DOHH2 (cell line): ENCODE results near the gene RAET1L.
"Not testable (repeated sequence)": the region's sequence is repeated elsewhere in the genome, so short reads cannot be mapped to it uniquely, and the experiment has no call there.

Experiments
- H3F3A ChIP-seq: fragments of 200-600 bp; sonication (generic), shearing (Covaris generic); 2 replicates; pipeline ENCODE4 v1.6.0; 2016; ENCODE audit warnings: antibody characterized with exemption, mild to moderate bottlenecking; ENCODE audit not compliant: control insufficient read depth, insufficient read depth
- H3K27ac ChIP-seq: fragments of 200-600 bp; sonication (generic); 2 replicates; pipeline ENCODE4 v1.5.1; 2014; ENCODE audit warnings: low read depth, mild to moderate bottlenecking, low read length, moderate library complexity
- H3K27me3 ChIP-seq: fragments of 200-600 bp; sonication (generic); 2 replicates; pipeline ENCODE4 v1.6.1; 2014; ENCODE audit warnings: mild to moderate bottlenecking, low read length, mixed read lengths; ENCODE audit not compliant: control insufficient read depth
- H3K36me3 ChIP-seq: fragments of 200-600 bp; sonication (generic); 2 replicates; pipeline ENCODE4 v1.6.1; 2014; ENCODE audit warnings: mild to moderate bottlenecking, low read length, moderate library complexity, mixed read lengths; ENCODE audit not compliant: control insufficient read depth
- H3K4me1 ChIP-seq: fragments of 200-600 bp; sonication (generic); 2 replicates; pipeline ENCODE4 v1.6.1; 2014; ENCODE audit warnings: mild to moderate bottlenecking, low read length, mixed read lengths; ENCODE audit not compliant: control insufficient read depth
- H3K4me2 ChIP-seq: fragments of 200-600 bp; sonication (generic); 2 replicates; pipeline ENCODE4 v1.6.0; 2014; ENCODE audit warnings: mild to moderate bottlenecking, low read length, moderate library complexity
- H3K4me3 ChIP-seq: fragments of 200-600 bp; sonication (generic); 2 replicates; pipeline ENCODE4 v1.5.1; 2014; ENCODE audit warnings: mild to moderate bottlenecking, low read length, mixed read lengths
- H3K79me2 ChIP-seq: fragments of 200-600 bp; sonication (generic); 2 replicates; pipeline ENCODE4 v1.6.1; 2014; ENCODE audit warnings: mild to moderate bottlenecking, low read length, mixed read lengths; ENCODE audit not compliant: control insufficient read depth
- H3K9me2 ChIP-seq: fragments of 200-600 bp; sonication (generic); replicated peaks from 2 replicates; pipeline ENCODE4 v1.6.1; 2014; ENCODE audit warnings: mild to moderate bottlenecking, low read length, mixed read lengths; ENCODE audit not compliant: control insufficient read depth
- H3K9me3 ChIP-seq: fragments of 200-600 bp; sonication (generic); 2 replicates; pipeline ENCODE4 v1.6.1; 2014; ENCODE audit warnings: antibody characterized with exemption, low read length, mixed read lengths; ENCODE audit not compliant: control insufficient read depth, insufficient read depth
- H4K20me1 ChIP-seq: fragments of 200-600 bp; sonication (generic); 2 replicates; pipeline ENCODE4 v1.6.0; 2014; ENCODE audit warnings: low read depth, mild to moderate bottlenecking, antibody characterized with exemption, low read length, moderate library complexity; ENCODE audit not compliant: control insufficient read depth, insufficient read depth
- EZH2phosphoT487 ChIP-seq: fragments of 200-600 bp; sonication (generic); IDR thresholded peaks from 2 replicates; pipeline ENCODE4 v1.6.1; 2017; ENCODE audit warnings: borderline replicate concordance, mild to moderate bottlenecking, antibody characterized with exemption, low read length, moderate library complexity, mixed read lengths
- TF ChIP-seq, protein P1 (sequence below): fragments of 200-600 bp; sonication (generic); IDR thresholded peaks from one replicate; pipeline ENCODE4 v1.5.1; 2014; ENCODE audit warnings: antibody characterized with exemption, mild to moderate bottlenecking, low read depth, low read length; ENCODE audit not compliant: poor library complexity, severe bottlenecking

RAET1L gene

DNA sequence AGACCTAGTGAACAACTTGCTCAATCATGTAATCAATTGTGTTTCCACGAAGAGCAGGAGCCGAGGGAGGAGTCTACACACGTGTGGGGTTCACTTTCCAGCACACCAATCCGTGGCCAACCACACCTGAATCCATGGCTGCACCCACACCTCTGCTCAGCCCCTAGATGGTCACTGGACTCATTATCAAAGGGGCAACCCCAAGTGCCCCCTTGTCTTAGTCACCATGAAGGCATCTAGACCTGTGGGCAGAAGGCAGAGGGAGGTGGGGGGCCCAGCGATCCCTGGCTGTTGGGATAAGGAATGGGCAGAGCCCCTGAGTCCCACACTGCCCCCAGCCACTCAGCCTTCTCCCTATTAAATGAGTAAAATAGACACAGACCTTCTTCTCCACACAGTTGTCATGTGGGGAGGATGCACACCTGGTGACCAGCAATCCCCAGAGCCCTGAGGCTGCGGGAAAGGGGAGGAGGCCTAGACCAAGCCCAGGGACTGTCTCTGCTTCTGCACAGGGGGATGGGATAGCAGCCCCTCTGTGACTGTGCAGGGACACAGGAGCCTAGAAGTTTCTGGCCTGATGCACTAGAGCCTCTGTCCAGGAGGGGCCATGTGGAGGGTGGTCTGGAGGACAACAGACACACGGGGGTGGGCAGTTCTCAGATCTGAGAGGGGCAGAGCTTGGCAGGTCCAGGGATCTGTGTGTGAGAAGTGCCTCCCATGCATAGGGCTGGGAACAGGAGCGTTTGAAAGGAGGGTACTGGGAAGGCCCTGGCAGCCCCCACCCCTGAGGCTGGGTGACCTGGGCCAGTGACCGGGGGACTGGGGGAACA, 1.9 kb upstream of the RAET1L start:
- H3K9me3 ChIP-seq: no peaks in the 10 kb centered on the region
- H3K27me3 ChIP-seq: peaks cover 33% of the 10 kb centered on the region
- H3K4me3 ChIP-seq: no peak overlapping the region
- H3K4me1 ChIP-seq: peaks cover 7% of the 10 kb centered on the region
- H3K9me2 ChIP-seq: no peaks in the 10 kb centered on the region
- H3K36me3 ChIP-seq: no peaks in the 10 kb centered on the region
- H4K20me1 ChIP-seq: no peaks in the 10 kb centered on the region
- no peaks in the 10 kb centered on the region for H3K79me2 ChIP-seq
- no peak overlapping the region for H3K4me2 ChIP-seq
- no peak overlapping the region for H3K27ac ChIP-seq
- no peak for TF ChIP-seq EZH2phosphoT487
- H3F3A ChIP-seq: no peaks in the 10 kb centered on the region

DNA sequence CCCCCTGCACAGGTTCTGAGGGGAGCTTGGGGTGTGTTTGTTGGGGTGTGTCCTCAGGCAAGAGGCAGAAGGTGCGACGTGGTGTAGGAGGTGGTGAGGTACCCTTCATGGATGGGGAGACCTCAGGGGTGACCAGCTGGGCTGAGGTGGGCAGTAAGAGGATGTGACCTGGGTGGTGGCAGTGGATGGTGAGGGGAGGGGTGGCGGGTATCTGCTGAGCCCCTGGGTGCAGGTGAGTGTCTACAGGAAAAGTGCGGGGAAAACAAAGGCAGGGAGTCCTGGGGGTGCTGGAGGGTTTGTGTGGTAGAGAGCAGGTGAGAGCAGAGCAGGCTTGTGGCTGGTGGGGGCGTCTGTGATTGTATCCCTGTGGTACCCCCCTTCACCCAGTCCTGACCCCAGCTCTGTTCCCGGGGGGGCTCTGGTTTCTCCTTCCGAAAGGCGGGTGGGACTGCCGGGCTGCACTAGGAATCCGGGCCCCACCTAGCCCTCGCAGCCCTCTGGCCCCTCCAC, 631 bp downstream of the RAET1L start:
- H3K4me2 ChIP-seq: no peak overlapping the region
- no peaks in the 10 kb centered on the region for H3K79me2 ChIP-seq
- no peak overlapping the region for H3K27ac ChIP-seq

DNA sequence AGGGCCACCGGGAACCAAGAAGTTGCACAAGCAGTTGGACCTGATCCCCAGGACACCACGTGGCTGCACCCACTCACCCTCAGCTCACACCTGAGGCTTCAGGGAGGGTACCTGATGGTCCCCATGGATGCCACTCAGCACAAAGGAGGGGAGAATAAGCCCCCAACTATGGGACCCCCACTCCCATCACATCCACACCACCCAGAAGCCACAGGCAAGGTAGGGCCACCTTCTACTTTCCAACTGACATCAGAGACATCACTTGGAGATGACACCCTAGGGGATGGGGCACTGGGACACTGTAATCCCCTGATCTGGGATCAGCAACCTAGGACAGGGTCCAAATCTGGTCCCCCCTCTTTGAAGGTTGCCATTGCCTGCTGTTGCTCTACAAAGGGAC, 1.3 kb downstream of the RAET1L start:
- H3K9me2 ChIP-seq, H3K4me1 ChIP-seq, H3K36me3 ChIP-seq, H3K4me2 ChIP-seq, H3F3A ChIP-seq, H3K4me3 ChIP-seq, H3K27ac ChIP-seq, H3K9me3 ChIP-seq, H4K20me1 ChIP-seq, H3K79me2 ChIP-seq: not testable (repeated sequence)
- peaks cover 34% of the 10 kb centered on the region for H3K27me3 ChIP-seq

More for the DNA sequence above, 631 bp downstream of the RAET1L start:
- H3F3A ChIP-seq: no peaks in the 10 kb centered on the region
- no peak overlapping the region for H3K4me3 ChIP-seq
- no peaks in the 10 kb centered on the region for H3K9me3 ChIP-seq
- H4K20me1 ChIP-seq: no peaks in the 10 kb centered on the region
- H3K36me3 ChIP-seq: no peaks in the 10 kb centered on the region
- H3K27me3 ChIP-seq: peaks cover 33% of the 10 kb centered on the region
- TF ChIP-seq, protein P1, sequence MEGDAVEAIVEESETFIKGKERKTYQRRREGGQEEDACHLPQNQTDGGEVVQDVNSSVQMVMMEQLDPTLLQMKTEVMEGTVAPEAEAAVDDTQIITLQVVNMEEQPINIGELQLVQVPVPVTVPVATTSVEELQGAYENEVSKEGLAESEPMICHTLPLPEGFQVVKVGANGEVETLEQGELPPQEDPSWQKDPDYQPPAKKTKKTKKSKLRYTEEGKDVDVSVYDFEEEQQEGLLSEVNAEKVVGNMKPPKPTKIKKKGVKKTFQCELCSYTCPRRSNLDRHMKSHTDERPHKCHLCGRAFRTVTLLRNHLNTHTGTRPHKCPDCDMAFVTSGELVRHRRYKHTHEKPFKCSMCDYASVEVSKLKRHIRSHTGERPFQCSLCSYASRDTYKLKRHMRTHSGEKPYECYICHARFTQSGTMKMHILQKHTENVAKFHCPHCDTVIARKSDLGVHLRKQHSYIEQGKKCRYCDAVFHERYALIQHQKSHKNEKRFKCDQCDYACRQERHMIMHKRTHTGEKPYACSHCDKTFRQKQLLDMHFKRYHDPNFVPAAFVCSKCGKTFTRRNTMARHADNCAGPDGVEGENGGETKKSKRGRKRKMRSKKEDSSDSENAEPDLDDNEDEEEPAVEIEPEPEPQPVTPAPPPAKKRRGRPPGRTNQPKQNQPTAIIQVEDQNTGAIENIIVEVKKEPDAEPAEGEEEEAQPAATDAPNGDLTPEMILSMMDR: no peak
- no peak for TF ChIP-seq EZH2phosphoT487
- H3K4me1 ChIP-seq: peaks cover 4% of the 10 kb centered on the region
- H3K9me2 ChIP-seq: no peaks in the 10 kb centered on the region

DNA sequence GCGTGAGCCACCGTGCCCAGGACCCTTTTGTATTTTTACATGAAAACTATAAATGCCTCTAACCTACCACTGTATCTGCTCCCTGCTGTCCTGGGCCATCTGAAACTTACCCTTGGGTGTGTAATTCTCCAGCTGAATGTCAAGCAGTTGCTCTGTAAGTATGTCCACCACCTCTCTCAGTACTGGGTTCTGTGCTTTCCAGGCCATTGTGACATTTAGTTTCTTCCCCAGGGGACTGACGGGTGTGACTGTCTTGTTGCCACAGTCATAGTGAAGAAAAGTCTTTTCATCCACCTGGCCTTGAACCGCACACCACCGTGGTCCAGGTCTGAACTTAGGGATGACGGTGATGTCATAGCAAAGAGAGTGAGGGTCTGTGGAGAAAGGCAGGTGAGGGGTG, 3.5 kb downstream of the RAET1L start:
- H4K20me1 ChIP-seq, H3K9me2 ChIP-seq, H3K4me3 ChIP-seq, H3K36me3 ChIP-seq, H3K79me2 ChIP-seq, H3K27ac ChIP-seq, H3K9me3 ChIP-seq, H3F3A ChIP-seq, H3K4me2 ChIP-seq, H3K4me1 ChIP-seq: not testable (repeated sequence)
- H3K27me3 ChIP-seq: peaks cover 33% of the 10 kb centered on the region
